DND-41 (cell line): Measurements from ENCODE around the gene SMG6.

Source experiments
- CTCF ChIP-seq: IDR thresholded peaks from 2 replicates; pipeline ENCODE4 v1.5.1; 2012; ENCODE audit warnings: borderline replicate concordance, low read length, moderate library complexity, mild to moderate bottlenecking; ENCODE audit not compliant: poor library complexity, severe bottlenecking; ENCODE audit errors: extremely low read depth
- EZH2 ChIP-seq: IDR thresholded peaks from 3 replicates; pipeline ENCODE4 v1.6.1; 2012; ENCODE audit warnings: borderline replicate concordance, low read depth, mild to moderate bottlenecking, moderate library complexity, low read length, inconsistent platforms; ENCODE audit not compliant: severe bottlenecking

DNA sequence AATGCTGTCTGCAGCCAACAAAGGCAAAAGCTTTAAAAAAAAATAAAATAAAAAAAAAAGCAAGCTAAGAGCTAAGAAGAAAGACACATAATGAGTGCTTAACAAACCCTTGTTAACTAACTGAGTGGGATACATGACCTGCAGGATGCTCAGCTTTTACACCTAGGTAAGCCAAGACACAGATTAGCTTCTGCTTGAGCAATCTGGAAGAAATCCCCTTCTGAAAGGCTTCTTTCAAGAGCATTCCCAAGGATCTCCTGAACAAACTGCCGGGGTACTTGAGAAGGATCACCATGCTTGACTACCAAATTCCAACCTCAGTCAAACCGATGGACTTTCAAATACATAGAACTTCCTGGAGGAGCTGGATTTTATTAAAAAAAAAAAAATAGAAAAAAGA lies 92.9 kb downstream of the SMG6 start:
- TF ChIP-seq CTCF (no peak), EZH2 (no peak)
